ENCODE results near the gene TIMM44. TPM values are rescaled to one million over a fixed set of nuclear protein-coding genes. Genes with fewer than 3 reads are reported as not detected.

TIMM44 gene
- total RNA-seq, 1 experiment from 2014 or later: 153 TPM

- Histone ChIP-seq H3K36me3 (ENCODE audit: insufficient read depth, low read length, poor library complexity, severe bottlenecking) (peaks cover 20% of the 10 kb centered on the region), H3K4me1 (ENCODE audit: insufficient read depth, low read length, poor library complexity, severe bottlenecking) (peaks cover 13% of the 10 kb centered on the region), H3K27me3 (replicated peaks; ENCODE audit: insufficient read depth, low read depth, low read length, poor library complexity) (no peaks in the 10 kb centered on the region), H3K9me3 (ENCODE audit: low read depth, low read length, poor library complexity, severe bottlenecking) (no peaks in the 10 kb centered on the region), H3K4me3 (ENCODE audit: low read depth, low read length, poor library complexity, severe bottlenecking) (no peak overlapping the region), H3K27ac (ENCODE audit: low read depth, low read length, poor library complexity, severe bottlenecking) (peak overlapping the region; percentile 77)
- POLR2A ChIA-PET (ENCODE audit: low non-redundant PET): no interaction called here
- CTCF ChIA-PET: no interaction called here
- no TSS peak for BruUV-seq (replicated peaks)
- DNase-seq (ENCODE audit: low spot score): no peak
- intact Hi-C loops (cut with micrococcal nuclease; ENCODE audit: unreplicated experiment): no loop called here
- TF ChIP-seq CTCF (conservative IDR thresholded peaks at IDR 0.05; ENCODE audit: low read depth, low read length) (no peak), EZH2 (IDR thresholded peaks at IDR 0.05; ENCODE audit: borderline replicate concordance, low read depth, low read length, poor library complexity, severe bottlenecking) (no peak)
Measured at GRCh38 chr19:7905859-7906258, 37.6 kb downstream of the TIMM44 start.

- H3K4me3 ChIP-seq (ENCODE audit: low read depth, low read length, poor library complexity, severe bottlenecking): peak overlapping the region; percentile 92
Measured at GRCh38 chr19:7905268-7905667, 38.2 kb downstream of the TIMM44 start.

GRCh38 chr19:7904074-7905020 is 39.1 kb downstream of the TIMM44 start:
- no TSS peak for BruUV-seq (replicated peaks)
- Histone ChIP-seq H3K4me1 (ENCODE audit: insufficient read depth, low read length, poor library complexity, severe bottlenecking) (peaks cover 13% of the 10 kb centered on the region), H3K27me3 (replicated peaks; ENCODE audit: insufficient read depth, low read depth, low read length, poor library complexity) (no peaks in the 10 kb centered on the region), H3K4me3 (ENCODE audit: low read depth, low read length, poor library complexity, severe bottlenecking) (peak overlapping the region; percentile 92), H3K9me3 (ENCODE audit: low read depth, low read length, poor library complexity, severe bottlenecking) (no peaks in the 10 kb centered on the region), H3K36me3 (ENCODE audit: insufficient read depth, low read length, poor library complexity, severe bottlenecking) (peaks cover 8% of the 10 kb centered on the region), H3K27ac (ENCODE audit: low read depth, low read length, poor library complexity, severe bottlenecking) (peak overlapping the region; percentile 77)
- no peak for DNase-seq (ENCODE audit: low spot score)
- TF ChIP-seq CTCF (conservative IDR thresholded peaks at IDR 0.05; ENCODE audit: low read depth, low read length): no peak
- TF ChIP-seq EZH2 (IDR thresholded peaks at IDR 0.05; ENCODE audit: borderline replicate concordance, low read depth, low read length, poor library complexity, severe bottlenecking): no peak
- CTCF ChIA-PET: interaction anchor here (0.9 to 1.0 kb wide), 2 partner anchors 16 to 35 kb away, joined by 3 to 5 read pairs; partner anchors contain the start of gene SNAPC2
- intact Hi-C loops (cut with micrococcal nuclease; ENCODE audit: unreplicated experiment): no loop called here
- POLR2A ChIA-PET (ENCODE audit: low non-redundant PET): interaction anchor here (0.6 kb wide), 1 partner anchor 17 kb away, joined by 4 read pairs; no protein-coding TSS in a partner anchor

More at GRCh38 chr19:7905268-7905667, 38.2 kb downstream of the TIMM44 start:
- Histone ChIP-seq H3K27ac (ENCODE audit: low read depth, low read length, poor library complexity, severe bottlenecking) (peak overlapping the region; percentile 77), H3K4me1 (ENCODE audit: insufficient read depth, low read length, poor library complexity, severe bottlenecking) (peaks cover 13% of the 10 kb centered on the region), H3K9me3 (ENCODE audit: low read depth, low read length, poor library complexity, severe bottlenecking) (no peaks in the 10 kb centered on the region), H3K27me3 (replicated peaks; ENCODE audit: insufficient read depth, low read depth, low read length, poor library complexity) (no peaks in the 10 kb centered on the region), H3K36me3 (ENCODE audit: insufficient read depth, low read length, poor library complexity, severe bottlenecking) (peaks cover 14% of the 10 kb centered on the region)
- POLR2A ChIA-PET (ENCODE audit: low non-redundant PET): no interaction called here
- no TSS peak for BruUV-seq (replicated peaks)
- CTCF ChIA-PET: no interaction called here
- TF ChIP-seq CTCF (conservative IDR thresholded peaks at IDR 0.05; ENCODE audit: low read depth, low read length): no peak
- TF ChIP-seq EZH2 (IDR thresholded peaks at IDR 0.05; ENCODE audit: borderline replicate concordance, low read depth, low read length, poor library complexity, severe bottlenecking): no peak
- intact Hi-C loops (cut with micrococcal nuclease; ENCODE audit: unreplicated experiment): no loop called here
- no peak for DNase-seq (ENCODE audit: low spot score)

All from A673 (cell line).